Stimulated activated CD8-positive, alpha-beta memory T cell treated with anti-CD3 and anti-CD28 coated beads, Interleukin-4, amount 100 ng/mL, for 1 hour (primary cell): ENCODE measurements around the gene SSBP3.

ENCODE experiments used
- DNase-seq, 2 donors: peaks; one replicate each; pipeline ENCODE4 v3.0.0-alpha.2; 2020; ENCODE audit warnings: low read depth in 2 of 2, low spot score in 1 of 2

Gene SSBP3

GRCh38 chr1:54372978-54373377 lies 33.2 kb downstream of the SSBP3 start:
- DNase-seq = no peak

- no peak for DNase-seq
These were observed 34.3 kb downstream of the SSBP3 start for GRCh38 chr1:54371942-54372275.

GRCh38 chr1:54371038-54371941 lies 34.9 kb downstream of the SSBP3 start:
- DNase-seq = no peak

- no peak for DNase-seq
These were observed 35.8 kb downstream of the SSBP3 start for GRCh38 chr1:54370287-54370989.

GRCh38 chr1:54367613-54368012 lies 38.6 kb downstream of the SSBP3 start:
- no peak for DNase-seq

GRCh38 chr1:54365847-54366246 lies 40.3 kb downstream of the SSBP3 start:
- DNase-seq = no peak

- no peak for DNase-seq
These were observed 40.8 kb downstream of the SSBP3 start for GRCh38 chr1:54365398-54365797.

- DNase-seq = no peak
These were observed 41.2 kb downstream of the SSBP3 start for GRCh38 chr1:54364995-54365394.

- DNase-seq = no peak
These were observed 41.6 kb downstream of the SSBP3 start for GRCh38 chr1:54364582-54364981.

- no peak for DNase-seq
These were observed 42.3 kb downstream of the SSBP3 start for GRCh38 chr1:54363925-54364324.

- no peak for DNase-seq
These were observed 43.3 kb downstream of the SSBP3 start for GRCh38 chr1:54362881-54363340.

GRCh38 chr1:54361342-54361741 lies 44.9 kb downstream of the SSBP3 start:
- DNase-seq = no peak

- DNase-seq = no peak
These were observed 45.8 kb downstream of the SSBP3 start for GRCh38 chr1:54360165-54361005.

GRCh38 chr1:54359393-54360162 lies 46.6 kb downstream of the SSBP3 start:
- no peak for DNase-seq

- DNase-seq = no peak
These were observed 47.6 kb downstream of the SSBP3 start for GRCh38 chr1:54358503-54359168.

- no peak for DNase-seq
These were observed 48.2 kb downstream of the SSBP3 start for GRCh38 chr1:54357967-54358366.

GRCh38 chr1:54356680-54357147 lies 49.5 kb downstream of the SSBP3 start:
- DNase-seq = no peak

GRCh38 chr1:54355931-54356679 lies 50.1 kb downstream of the SSBP3 start:
- no peak for DNase-seq

GRCh38 chr1:54354899-54355298 lies 51.3 kb downstream of the SSBP3 start:
- DNase-seq = no peak
